HL-60 (cell line): ENCODE results near the gene NCBP2.

Experiments used
- DNase-seq, 2 experiments: peaks; one replicate each; pipeline ENCODE4 v3.0.0-alpha.2; 2010 to 2020; ENCODE audit warnings: low read depth in 1 of 2, low spot score in 1 of 2
- H3K27ac ChIP-seq: fragments of 250-450 bp; sonication (Bioruptor Pico); replicated peaks from 2 replicates; pipeline ENCODE4 v1.5.1; 2020; ENCODE audit warnings: mild to moderate bottlenecking, moderate library complexity
- H3K27me3 ChIP-seq: fragments of 250-450 bp; sonication (Bioruptor Pico); 2 replicates; pipeline ENCODE4 v1.5.1; 2021; ENCODE audit warnings: mild to moderate bottlenecking, moderate library complexity; ENCODE audit not compliant: insufficient read depth, poor library complexity, severe bottlenecking
- H3K4me3 ChIP-seq: replicated peaks from 2 replicates; pipeline ENCODE4 v1.5.1; 2011; ENCODE audit warnings: mild to moderate bottlenecking, control low read depth, low read length; ENCODE audit not compliant: insufficient read depth
- GABPA ChIP-seq: IDR thresholded peaks from 2 replicates; pipeline ENCODE4 v1.6.1; 2012; ENCODE audit warnings: low read depth
- POLR2AphosphoS5 ChIP-seq: IDR thresholded peaks from 2 replicates; pipeline ENCODE4 v1.6.1; 2012; ENCODE audit warnings: low read depth
- REST ChIP-seq: IDR thresholded peaks from 2 replicates; pipeline ENCODE4 v1.6.1; 2012; ENCODE audit warnings: low read depth; ENCODE audit not compliant: insufficient replicate concordance
- SPI1 ChIP-seq: IDR thresholded peaks from 2 replicates; pipeline ENCODE4 v1.6.1; 2012; ENCODE audit warnings: low read depth, mild to moderate bottlenecking, borderline replicate concordance
- TF ChIP-seq, protein P1 (sequence below): IDR thresholded peaks from one replicate; pipeline ENCODE4 v1.5.1; 2011; ENCODE audit warnings: low read length, control low read depth, inconsistent platforms; ENCODE audit not compliant: insufficient read depth

The NCBP2 gene

DNA sequence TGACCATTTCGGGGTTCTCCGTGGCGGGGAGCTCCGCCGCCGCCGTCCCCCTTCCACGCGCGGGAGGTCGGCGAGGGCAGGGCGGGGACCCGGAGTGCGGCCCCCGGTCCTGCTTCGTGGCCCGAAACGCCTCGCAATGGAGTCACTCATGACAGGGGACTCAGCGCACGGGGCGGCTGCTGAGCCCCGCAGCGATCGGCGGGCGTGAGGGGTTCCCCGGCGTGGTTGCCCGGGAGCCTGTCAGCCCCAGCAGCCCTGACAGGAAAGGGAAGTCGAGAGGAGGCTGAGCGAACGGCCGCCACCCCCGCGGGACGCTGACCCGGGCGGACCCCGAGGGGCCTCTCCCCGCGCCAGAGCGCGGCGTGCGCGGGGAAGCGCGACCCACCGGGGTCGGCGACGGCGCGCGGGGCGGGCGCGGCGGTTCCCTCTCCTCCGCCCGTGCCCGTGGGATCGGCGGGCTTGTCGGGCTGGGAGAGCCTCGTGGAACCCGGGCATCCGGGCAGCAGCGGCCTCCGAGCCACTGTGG is 26.9 kb upstream of the NCBP2 start:
- peak overlapping the region; percentile 64 for H3K4me3 ChIP-seq
- H3K27ac ChIP-seq: peak overlapping the region; percentile 97
- no peaks in the 10 kb centered on the region for H3K27me3 ChIP-seq
- TF ChIP-seq REST (no peak), SPI1 (peak; percentile 35; the same call in 1 of the 2 replicates), POLR2AphosphoS5 (peak; percentile 57; the same call in 1 of the 2 replicates), GABPA (peak; percentile 19; the same call in 1 of the 2 replicates)
- TF ChIP-seq, protein P1, sequence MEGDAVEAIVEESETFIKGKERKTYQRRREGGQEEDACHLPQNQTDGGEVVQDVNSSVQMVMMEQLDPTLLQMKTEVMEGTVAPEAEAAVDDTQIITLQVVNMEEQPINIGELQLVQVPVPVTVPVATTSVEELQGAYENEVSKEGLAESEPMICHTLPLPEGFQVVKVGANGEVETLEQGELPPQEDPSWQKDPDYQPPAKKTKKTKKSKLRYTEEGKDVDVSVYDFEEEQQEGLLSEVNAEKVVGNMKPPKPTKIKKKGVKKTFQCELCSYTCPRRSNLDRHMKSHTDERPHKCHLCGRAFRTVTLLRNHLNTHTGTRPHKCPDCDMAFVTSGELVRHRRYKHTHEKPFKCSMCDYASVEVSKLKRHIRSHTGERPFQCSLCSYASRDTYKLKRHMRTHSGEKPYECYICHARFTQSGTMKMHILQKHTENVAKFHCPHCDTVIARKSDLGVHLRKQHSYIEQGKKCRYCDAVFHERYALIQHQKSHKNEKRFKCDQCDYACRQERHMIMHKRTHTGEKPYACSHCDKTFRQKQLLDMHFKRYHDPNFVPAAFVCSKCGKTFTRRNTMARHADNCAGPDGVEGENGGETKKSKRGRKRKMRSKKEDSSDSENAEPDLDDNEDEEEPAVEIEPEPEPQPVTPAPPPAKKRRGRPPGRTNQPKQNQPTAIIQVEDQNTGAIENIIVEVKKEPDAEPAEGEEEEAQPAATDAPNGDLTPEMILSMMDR: no peak
- DNase-seq: peak; percentile 41 to 70

DNA sequence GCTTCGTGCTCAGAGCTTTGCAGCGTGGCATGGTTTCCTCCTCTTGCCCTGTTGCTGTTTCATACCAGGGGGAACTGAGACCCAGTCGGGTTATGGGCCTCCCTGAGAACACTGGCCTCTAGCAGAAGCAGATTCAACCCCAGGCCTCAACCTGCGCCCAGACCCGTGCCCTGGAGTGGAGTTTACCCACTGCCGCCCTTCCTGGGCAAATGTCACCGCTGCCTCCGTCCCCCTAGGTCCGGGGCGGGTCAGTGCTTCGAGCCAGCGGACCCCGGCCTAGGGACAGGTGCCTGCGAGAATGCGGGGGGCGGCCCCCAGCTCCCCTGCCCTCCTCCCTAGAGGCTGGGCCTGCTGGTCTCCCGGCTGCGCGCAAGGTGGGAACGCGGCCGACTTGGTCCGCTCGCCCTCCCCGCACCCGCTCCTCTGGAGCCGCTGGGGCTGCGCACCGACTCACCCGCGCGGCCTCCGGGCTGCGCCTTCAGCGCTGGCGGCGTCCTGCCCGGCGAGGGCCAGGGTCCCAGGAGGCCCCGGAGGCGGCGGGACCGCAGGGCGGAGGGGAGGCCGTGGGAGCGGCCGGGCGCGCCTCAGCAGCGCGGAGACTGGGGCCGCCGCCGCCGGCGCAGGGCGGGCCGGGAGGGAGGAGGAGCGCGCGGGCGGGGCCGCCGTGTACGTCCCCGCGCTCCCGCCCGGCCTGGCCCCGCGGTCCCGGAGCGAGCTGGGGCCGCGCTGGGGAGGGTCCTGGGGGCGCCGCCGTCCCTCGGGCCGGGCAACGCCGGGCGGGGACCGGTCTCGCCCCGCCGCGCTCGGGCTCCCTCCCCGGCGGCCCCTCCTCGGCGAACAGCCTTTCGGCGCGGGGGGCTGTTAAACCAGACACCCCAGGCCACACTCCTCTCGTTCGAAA is 26.2 kb upstream of the NCBP2 start, which contains the start of gene PIGZ:
PIGZ (minus strand) TSS at position 601 of the 901 bp plus-strand sequence. CDS start 16,802 bp downstream, outside the sequence.
- H3K4me3 ChIP-seq: peak within 1 kb of the TSS; percentile 64
- TF ChIP-seq POLR2AphosphoS5 (no peak), SPI1 (no peak), GABPA (no peak), REST (no peak)
- TF ChIP-seq, protein P1: no peak
- peak within 1 kb of the TSS; percentile 97 for H3K27ac ChIP-seq
- H3K27me3 ChIP-seq: no peaks in the 10 kb centered on the region
- peak in 1 of 2 experiments; percentile 35 for DNase-seq

DNA sequence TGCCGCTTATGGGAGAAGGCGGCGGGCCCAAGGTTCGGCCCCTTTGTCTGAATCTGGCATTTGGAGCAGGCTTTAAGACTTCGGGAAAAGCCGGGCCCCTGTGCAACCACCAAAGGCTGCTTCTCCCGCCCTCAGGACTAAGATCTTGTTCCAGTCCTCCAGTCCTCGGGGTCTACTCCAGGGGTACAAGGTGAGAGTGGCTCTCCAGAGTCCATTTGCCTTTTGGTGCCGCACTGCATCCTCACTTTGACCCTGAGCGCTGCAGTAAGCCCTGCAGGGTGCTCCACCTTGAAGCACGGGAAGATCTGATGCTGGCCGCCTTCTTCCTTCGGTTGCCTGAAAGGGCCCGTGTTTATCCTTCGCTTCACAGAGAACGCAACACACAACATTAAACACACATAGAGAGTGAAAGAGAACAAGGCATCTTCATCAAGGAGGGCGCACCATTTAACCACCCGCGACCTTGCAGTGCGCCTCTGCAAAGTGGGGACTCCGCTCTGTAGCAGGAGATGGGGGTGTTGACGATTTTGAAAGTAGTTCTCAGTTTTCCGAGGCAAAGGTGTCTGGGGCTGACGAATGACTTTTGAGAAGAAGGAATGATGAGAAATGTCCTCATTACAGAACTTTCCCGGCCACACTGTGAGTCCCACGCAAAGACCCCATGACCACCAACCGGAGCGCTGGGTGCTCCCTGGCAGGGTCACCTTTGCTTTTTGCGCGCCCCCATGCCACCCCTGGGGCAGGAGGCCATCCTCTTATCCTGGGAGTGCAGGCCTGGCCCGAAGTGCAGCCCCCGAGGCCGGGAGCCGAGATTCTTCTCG is 25.3 kb upstream of the NCBP2 start:
- no peak overlapping the region for H3K27ac ChIP-seq
- no peak for TF ChIP-seq POLR2AphosphoS5
- no peak for TF ChIP-seq GABPA
- no peak for TF ChIP-seq REST
- TF ChIP-seq, protein P1: no peak
- TF ChIP-seq SPI1: no peak
- no peaks in the 10 kb centered on the region for H3K27me3 ChIP-seq
- no peak for DNase-seq
- H3K4me3 ChIP-seq: peak overlapping the region; percentile 47
